ENCODE measurements around the gene CTNNBL1.

CTNNBL1 gene

GRCh38 chr20:37822141-37822601, 128.3 kb downstream of the CTNNBL1 start:
- no peak overlapping the region for H3K4me3 ChIP-seq (replicated peaks in 1 of 2; ENCODE audit: low read depth in 2 of 2, low read length in 2 of 2)
- peak; percentile 64 to 71 for DNase-seq (ENCODE audit: low read depth in 2 of 2)
- TF ChIP-seq, protein P1, sequence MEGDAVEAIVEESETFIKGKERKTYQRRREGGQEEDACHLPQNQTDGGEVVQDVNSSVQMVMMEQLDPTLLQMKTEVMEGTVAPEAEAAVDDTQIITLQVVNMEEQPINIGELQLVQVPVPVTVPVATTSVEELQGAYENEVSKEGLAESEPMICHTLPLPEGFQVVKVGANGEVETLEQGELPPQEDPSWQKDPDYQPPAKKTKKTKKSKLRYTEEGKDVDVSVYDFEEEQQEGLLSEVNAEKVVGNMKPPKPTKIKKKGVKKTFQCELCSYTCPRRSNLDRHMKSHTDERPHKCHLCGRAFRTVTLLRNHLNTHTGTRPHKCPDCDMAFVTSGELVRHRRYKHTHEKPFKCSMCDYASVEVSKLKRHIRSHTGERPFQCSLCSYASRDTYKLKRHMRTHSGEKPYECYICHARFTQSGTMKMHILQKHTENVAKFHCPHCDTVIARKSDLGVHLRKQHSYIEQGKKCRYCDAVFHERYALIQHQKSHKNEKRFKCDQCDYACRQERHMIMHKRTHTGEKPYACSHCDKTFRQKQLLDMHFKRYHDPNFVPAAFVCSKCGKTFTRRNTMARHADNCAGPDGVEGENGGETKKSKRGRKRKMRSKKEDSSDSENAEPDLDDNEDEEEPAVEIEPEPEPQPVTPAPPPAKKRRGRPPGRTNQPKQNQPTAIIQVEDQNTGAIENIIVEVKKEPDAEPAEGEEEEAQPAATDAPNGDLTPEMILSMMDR (IDR thresholded peaks at IDR 0.05; ENCODE audit: low read depth, low read length) = no peak

DNA sequence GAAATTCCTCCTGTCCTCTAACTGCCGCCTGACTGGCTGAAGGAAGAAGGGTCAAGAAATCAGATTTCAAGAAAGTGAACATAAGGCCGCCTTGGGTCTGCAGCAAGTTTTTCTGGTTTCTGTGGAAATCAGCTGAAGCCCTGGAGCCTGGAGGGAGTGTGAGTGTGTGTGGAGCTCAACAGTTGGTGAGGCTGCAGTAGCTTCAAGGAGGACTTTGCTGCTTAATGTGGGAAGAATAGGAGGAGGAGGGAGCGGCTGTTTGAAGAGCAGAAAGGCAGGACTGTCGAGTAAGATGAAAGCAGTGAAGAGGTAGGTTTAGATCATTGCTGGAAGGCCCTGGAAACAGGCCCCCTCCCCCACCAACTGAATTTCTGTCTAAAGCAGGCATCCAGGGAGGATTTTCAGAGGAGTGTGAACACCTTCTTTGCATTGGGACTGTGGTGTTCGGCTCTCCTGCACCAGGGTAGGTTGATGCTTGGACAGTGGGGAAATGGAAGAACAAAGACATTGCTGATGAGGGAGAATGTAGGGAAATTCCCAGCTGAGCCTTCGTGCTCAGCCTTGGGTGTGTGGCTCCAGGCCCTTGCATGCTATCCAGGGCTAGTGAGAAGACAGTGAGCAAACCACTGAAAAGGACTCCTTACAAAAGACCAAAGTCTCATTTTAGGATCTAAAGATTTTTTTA, 129.6 kb downstream of the CTNNBL1 start:
- TF ChIP-seq, protein P1 (IDR thresholded peaks at IDR 0.05; ENCODE audit: low read depth, low read length) = no peak
- DNase-seq (ENCODE audit: low read depth in 2 of 2) = peak in 1 of 2 donors; percentile 38
- no peak overlapping the region for H3K4me3 ChIP-seq (replicated peaks in 1 of 2; ENCODE audit: low read depth in 2 of 2, low read length in 2 of 2)

DNA sequence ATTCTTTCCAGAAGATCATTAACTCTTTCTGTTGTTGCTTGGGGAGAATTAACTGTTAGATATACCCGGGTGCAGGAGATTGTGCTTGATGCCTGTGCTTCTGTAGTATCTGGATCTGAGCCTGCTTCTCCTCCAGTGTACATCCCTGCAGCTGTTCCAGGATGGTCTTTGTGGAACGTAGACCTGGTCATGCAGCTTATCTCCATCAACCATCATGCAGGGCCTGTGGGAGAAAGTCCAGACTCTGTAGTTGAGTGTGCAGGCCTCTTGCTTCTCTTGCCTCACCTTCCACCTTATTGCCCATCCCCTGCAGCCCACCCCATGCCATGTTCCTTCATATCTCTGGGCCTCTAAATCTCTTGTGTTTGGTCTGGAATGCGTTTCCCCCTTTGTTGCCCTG, 133.8 kb downstream of the CTNNBL1 start:
- no peak overlapping the region for H3K4me3 ChIP-seq (replicated peaks in 1 of 2; ENCODE audit: low read depth in 2 of 2, low read length in 2 of 2)
- no peak for DNase-seq (ENCODE audit: low read depth in 2 of 2)
- TF ChIP-seq, protein P1 (IDR thresholded peaks at IDR 0.05; ENCODE audit: low read depth, low read length) = no peak

DNA sequence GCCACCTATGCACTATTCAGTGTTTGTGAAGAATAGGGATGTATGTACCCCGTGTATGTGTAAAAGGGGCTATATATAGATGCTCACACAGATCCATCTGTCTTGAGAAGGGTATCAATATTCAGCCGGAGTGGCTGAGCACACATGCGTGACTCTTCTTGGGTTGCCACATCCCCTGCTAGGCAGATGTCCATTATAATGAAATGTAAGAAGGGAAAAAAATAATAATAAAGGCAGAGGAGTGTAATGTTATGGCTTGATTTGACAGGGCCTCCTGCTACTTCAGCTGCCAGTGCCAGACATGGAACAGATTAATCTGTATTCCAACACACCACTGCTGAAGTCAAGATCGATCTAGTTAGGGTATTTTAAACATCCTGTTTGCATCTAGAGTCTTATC, 134.9 kb downstream of the CTNNBL1 start:
- H3K4me3 ChIP-seq (replicated peaks in 1 of 2; ENCODE audit: low read depth in 2 of 2, low read length in 2 of 2) = no peak overlapping the region
- DNase-seq (ENCODE audit: low read depth in 2 of 2) = no peak
- TF ChIP-seq, protein P1 (IDR thresholded peaks at IDR 0.05; ENCODE audit: low read depth, low read length) = no peak

- DNase-seq (ENCODE audit: low read depth in 2 of 2) = no peak
- TF ChIP-seq, protein P1 (IDR thresholded peaks at IDR 0.05; ENCODE audit: low read depth, low read length) = no peak
- no peak overlapping the region for H3K4me3 ChIP-seq (replicated peaks in 1 of 2; ENCODE audit: low read depth in 2 of 2, low read length in 2 of 2)
Observed at GRCh38 chr20:37829128-37829527, 135.3 kb downstream of the CTNNBL1 start.

GRCh38 chr20:37833221-37833896, 139.5 kb downstream of the CTNNBL1 start:
- no peak overlapping the region for H3K4me3 ChIP-seq (replicated peaks in 1 of 2; ENCODE audit: low read depth in 2 of 2, low read length in 2 of 2)
- TF ChIP-seq, protein P1 (IDR thresholded peaks at IDR 0.05; ENCODE audit: low read depth, low read length) = no peak
- no peak for DNase-seq (ENCODE audit: low read depth in 2 of 2)

Measured in cardiac fibroblast (primary cell).